Measurements from ENCODE around the gene PLEKHO2.

PLEKHO2 gene

GRCh38 chr15:64892847-64893403 is 51.2 kb downstream of the PLEKHO2 start:
- DNase-seq (ENCODE audit: low spot score): no peak

- DNase-seq (ENCODE audit: low spot score): peak; percentile 77
Measured at GRCh38 chr15:64893481-64894394, 52.0 kb downstream of the PLEKHO2 start.

GRCh38 chr15:64894395-64895056 is 52.8 kb downstream of the PLEKHO2 start:
- DNase-seq (ENCODE audit: low spot score): no peak

DNA sequence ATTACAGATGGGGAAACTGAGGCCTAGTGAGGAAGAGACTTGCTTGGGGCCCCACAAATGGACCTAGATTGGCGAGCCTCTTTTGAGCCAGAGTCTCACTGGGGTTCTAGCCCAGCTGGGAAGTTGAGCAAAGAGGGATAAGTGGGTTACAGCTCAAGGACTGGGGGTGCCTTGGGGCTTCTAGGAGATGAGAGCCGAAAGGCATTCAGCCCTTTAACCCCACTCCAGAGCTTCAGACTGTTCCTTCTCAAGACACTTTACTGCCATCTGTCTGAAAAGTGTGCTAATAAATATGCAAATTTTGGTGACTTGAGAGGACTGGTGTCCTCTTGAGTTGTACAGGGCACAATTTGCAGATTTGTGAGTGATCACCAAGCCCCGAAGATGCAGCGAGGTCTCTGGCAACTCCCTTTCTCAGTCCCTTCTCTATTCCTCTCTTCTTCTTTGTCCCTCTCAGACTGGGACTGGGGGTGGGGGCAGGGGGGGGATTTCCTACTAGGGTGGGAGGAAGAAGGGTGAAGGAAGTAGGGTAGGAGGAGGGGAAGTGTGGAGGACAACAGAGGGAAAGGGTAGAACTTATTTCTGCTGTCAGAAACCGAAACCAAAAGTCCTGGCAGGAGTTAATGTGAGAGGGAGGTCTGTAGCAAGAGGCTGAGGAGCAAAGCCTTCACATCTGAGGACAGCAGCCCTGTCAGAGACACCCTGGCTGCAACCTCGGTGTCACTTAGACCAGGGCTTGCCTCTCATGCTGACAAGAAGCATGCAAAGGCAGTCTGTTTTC is 53.8 kb downstream of the PLEKHO2 start:
- peak; percentile 50 for DNase-seq (ENCODE audit: low spot score)

- no peak for DNase-seq (ENCODE audit: low spot score)
Measured at GRCh38 chr15:64896371-64897069, 54.8 kb downstream of the PLEKHO2 start.

DNA sequence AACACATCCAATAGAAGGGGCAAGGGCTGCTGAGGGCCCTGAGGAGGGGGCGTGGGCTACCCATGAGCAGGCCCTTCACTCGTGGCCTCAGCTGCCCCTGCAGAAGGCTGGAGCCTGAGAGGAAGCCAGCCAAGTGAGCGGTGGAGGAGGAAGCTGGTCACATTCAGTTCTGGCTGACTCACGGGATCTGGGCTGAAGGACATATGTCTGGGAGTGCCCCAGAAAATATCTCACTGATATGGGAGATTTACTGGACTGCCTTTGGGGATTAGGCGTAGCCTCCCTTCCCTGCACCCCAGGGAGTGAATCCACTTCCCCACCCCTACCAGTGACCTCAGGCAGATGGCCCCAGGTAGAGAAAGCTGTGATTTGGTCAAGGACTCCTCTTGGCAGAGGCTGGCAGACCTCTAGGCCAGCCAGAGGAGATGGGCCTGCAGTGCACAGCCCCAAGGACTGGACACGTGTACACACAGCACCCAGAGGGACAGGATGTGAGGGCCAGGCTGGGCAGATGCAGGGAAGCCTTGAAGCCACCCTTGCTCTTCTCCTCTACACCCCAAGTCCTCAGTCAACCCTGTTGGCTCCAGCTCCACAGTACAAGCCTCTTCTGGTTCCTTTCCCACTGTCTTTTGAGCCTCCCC is 55.8 kb downstream of the PLEKHO2 start:
- DNase-seq (ENCODE audit: low spot score): peak; percentile 68

GRCh38 chr15:64898406-64898805 is 56.7 kb downstream of the PLEKHO2 start:
- no peak for DNase-seq (ENCODE audit: low spot score)

DNA sequence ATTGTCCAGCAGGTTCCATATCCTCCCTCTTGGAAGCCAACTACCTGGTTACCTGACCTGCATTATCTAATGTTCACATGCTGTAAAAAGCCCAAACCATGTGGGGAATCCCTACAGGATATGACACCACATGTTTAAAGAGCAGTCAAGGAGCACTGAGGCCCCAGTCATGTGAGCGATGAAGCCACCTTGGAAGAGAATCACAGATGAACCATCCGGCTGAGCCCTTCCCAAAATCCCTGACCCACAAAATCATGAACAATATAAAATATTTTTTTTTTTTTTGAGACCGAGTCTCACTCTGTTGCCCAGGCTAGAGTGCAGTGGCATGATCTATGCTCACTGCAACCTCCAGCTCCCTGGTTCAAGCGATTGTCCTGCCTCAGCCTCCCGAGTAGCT is 59.4 kb downstream of the PLEKHO2 start:
- DNase-seq (ENCODE audit: low spot score): no peak

GRCh38 chr15:64901914-64902313 is 60.2 kb downstream of the PLEKHO2 start:
- no peak for DNase-seq (ENCODE audit: low spot score)

- DNase-seq (ENCODE audit: low spot score): no peak
Measured at GRCh38 chr15:64902863-64903262, 61.1 kb downstream of the PLEKHO2 start.

- no peak for DNase-seq (ENCODE audit: low spot score)
Measured at GRCh38 chr15:64903326-64903950, 61.7 kb downstream of the PLEKHO2 start.

GRCh38 chr15:64904189-64904588 is 62.5 kb downstream of the PLEKHO2 start:
- no peak for DNase-seq (ENCODE audit: low spot score)

DNA sequence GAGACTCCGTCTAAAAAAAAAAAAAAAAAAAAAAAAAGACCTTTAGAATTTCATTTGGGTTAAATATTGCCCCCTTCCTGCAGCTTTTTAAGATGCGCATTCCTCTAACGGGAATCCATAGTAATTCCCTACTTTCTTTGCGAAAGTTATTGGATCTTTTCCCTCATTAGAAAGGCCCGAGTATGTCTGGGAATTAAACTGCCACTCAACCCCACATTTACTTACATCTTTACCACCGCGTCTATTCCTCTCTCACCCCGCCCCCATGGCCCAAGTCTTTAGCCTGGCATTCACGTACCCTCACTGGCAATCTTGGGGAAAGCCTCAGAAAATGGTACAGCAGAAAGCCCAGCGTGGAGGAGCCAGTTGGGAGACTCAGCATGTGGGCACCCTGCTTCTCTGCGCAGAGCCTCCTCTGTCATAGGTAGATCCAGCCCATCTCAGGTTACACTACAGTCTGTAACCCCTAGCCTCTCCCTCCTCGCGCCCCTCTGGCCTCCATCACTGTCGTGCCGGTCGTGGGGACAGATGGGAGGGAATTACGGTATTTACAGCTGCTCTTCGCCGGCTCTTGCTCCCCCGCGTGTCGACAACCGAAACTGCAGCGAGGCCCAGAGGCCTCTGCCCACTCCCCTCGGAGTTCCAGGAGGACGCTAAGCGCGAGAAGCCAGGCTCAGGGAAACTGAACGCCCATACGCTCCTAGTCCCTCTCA is 63.6 kb downstream of the PLEKHO2 start:
- peak; percentile 88 for DNase-seq (ENCODE audit: low spot score)

DNA sequence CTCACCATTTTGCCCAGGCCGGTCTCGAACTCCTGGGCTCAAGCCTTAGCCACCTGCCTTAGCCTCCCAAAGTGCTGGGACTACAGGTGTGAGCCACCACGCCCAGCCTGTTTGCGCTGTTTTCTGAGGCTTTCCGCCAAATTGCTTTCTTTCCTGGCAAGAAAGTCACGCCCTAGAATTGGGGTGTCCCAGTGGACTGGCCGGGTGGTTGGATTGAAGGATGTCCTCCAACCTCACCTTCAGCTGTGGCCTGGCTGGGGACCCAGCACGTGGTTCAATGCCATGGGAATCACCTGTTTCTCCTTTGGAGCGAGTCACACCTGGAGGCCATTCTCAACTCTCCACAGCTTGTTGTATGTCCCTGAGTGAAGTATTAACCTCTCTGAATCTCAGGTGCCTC is 64.2 kb downstream of the PLEKHO2 start:
- no peak for DNase-seq (ENCODE audit: low spot score)

DNA sequence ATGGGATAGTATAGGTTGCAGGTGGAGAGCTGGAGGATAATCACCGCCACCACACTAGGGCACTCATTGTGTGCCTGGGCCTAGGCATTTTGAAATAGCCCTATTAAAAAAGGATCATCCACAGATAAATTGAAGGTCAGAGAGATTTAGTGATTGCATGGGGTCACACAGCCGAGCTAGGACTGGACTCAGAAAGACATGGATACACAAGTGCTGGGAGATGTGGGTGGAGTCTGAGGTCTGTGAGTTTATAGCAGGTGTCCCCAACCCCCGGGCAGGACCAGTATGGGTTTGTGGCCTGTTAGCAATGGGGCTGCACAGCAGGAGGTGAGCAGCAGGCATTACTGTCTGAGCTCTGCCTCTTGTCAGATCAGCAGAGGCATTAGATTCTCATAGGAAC is 64.7 kb downstream of the PLEKHO2 start:
- DNase-seq (ENCODE audit: low spot score): no peak

- DNase-seq (ENCODE audit: low spot score): no peak
Measured at GRCh38 chr15:64907991-64908390, 66.3 kb downstream of the PLEKHO2 start.

- no peak for DNase-seq (ENCODE audit: low spot score)
Measured at GRCh38 chr15:64909546-64909945, 67.8 kb downstream of the PLEKHO2 start.

GRCh38 chr15:64911311-64912186 is 69.8 kb downstream of the PLEKHO2 start, which contains the start of gene ANKDD1A:
Gene ANKDD1A, plus strand, starts transcription at chr15:64911902. Its CDS starts 29 bp downstream, at chr15:64911931.
- peak; percentile 87 for DNase-seq (ENCODE audit: low spot score)

Data from AG08396 (cell line).